GM20000 (cell line): ENCODE data around the gene GMPPA.

Experiments
- DNase-seq: peaks from one replicate; pipeline ENCODE4 v3.0.0; 2012; ENCODE audit warnings: low spot score
- TF ChIP-seq, protein P1 (sequence below): IDR thresholded peaks from 2 replicates; pipeline ENCODE4 v1.5.1; 2012; ENCODE audit warnings: mild to moderate bottlenecking, control low read depth; ENCODE audit errors: extremely low read depth, missing control alignments

The GMPPA gene

DNA sequence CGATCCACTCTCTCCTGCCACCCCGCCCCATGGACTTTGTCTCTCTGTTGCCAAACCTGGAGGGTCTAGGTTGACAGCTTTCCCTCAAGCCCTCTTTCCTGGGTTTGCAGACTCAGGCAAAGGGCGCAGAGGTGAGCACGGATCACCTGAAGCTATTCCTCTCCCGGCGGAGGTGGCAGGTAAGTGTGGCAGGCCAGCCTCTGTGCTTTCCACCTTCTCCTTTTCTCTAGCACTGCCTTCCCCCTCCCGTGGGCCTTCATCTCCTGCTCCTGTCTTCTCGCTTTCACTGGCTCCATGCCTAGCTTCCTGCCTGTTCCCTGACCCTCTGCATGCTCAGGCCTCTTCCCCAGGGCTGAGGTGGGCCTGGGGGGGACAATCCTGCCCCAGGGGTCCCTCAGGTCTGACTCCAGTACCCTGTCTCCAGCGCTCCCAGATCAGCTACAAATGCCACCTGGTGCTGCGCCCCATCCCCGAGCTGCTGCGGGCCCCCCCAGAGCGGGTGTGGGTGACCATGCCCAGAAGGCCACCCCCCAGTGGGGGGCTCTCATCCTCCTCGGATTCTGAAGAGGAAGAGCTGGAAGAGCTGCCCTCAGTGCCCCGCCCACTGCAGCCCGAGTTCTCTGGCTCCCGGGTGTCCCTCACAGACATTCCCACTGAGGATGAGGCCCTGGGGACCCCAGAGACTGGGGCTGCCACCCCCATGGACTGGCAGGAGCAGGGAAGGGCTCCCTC, 15.9 kb upstream of the GMPPA start:
- no peak for DNase-seq
- TF ChIP-seq, protein P1, sequence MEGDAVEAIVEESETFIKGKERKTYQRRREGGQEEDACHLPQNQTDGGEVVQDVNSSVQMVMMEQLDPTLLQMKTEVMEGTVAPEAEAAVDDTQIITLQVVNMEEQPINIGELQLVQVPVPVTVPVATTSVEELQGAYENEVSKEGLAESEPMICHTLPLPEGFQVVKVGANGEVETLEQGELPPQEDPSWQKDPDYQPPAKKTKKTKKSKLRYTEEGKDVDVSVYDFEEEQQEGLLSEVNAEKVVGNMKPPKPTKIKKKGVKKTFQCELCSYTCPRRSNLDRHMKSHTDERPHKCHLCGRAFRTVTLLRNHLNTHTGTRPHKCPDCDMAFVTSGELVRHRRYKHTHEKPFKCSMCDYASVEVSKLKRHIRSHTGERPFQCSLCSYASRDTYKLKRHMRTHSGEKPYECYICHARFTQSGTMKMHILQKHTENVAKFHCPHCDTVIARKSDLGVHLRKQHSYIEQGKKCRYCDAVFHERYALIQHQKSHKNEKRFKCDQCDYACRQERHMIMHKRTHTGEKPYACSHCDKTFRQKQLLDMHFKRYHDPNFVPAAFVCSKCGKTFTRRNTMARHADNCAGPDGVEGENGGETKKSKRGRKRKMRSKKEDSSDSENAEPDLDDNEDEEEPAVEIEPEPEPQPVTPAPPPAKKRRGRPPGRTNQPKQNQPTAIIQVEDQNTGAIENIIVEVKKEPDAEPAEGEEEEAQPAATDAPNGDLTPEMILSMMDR = no peak

DNA sequence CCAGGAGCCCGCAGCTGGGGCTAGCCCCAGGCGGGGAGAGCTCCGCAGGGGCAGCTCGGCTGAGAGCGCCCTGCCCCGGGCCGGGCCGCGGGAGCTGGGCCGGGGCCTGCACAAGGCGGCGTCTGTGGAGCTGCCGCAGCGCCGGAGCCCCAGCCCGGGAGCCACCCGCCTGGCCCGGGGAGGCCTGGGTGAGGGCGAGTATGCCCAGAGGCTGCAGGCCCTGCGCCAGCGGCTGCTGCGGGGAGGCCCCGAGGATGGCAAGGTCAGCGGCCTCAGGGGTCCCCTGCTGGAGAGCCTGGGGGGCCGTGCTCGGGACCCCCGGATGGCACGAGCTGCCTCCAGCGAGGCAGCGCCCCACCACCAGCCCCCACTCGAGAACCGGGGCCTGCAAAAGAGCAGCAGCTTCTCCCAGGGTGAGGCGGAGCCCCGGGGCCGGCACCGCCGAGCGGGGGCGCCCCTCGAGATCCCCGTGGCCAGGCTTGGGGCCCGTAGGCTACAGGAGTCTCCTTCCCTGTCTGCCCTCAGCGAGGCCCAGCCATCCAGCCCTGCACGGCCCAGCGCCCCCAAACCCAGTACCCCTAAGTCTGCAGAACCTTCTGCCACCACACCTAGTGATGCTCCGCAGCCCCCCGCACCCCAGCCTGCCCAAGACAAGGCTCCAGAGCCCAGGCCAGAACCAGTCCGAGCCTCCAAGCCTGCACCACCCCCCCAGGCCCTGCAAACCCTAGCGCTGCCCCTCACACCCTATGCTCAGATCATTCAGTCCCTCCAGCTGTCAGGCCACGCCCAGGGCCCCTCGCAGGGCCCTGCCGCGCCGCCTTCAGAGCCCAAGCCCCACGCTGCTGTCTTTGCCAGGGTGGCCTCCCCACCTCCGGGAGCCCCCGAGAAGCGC, 15.0 kb upstream of the GMPPA start:
- TF ChIP-seq, protein P1 = no peak
- no peak for DNase-seq

DNA sequence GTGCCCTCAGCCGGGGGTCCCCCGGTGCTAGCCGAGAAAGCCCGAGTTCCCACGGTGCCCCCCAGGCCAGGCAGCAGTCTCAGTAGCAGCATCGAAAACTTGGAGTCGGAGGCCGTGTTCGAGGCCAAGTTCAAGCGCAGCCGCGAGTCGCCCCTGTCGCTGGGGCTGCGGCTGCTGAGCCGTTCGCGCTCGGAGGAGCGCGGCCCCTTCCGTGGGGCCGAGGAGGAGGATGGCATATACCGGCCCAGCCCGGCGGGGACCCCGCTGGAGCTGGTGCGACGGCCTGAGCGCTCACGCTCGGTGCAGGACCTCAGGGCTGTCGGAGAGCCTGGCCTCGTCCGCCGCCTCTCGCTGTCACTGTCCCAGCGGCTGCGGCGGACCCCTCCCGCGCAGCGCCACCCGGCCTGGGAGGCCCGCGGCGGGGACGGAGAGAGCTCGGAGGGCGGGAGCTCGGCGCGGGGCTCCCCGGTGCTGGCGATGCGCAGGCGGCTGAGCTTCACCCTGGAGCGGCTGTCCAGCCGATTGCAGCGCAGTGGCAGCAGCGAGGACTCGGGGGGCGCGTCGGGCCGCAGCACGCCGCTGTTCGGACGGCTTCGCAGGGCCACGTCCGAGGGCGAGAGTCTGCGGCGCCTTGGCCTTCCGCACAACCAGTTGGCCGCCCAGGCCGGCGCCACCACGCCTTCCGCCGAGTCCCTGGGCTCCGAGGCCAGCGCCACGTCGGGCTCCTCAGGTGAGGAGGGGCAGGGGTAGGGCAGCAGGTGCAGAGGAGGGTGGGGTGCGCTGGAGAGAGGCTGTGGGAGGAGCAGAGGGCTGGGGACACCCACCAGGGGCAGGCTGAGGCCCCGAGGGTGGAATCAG, 14.1 kb upstream of the GMPPA start:
- DNase-seq = no peak
- TF ChIP-seq, protein P1 = no peak

DNA sequence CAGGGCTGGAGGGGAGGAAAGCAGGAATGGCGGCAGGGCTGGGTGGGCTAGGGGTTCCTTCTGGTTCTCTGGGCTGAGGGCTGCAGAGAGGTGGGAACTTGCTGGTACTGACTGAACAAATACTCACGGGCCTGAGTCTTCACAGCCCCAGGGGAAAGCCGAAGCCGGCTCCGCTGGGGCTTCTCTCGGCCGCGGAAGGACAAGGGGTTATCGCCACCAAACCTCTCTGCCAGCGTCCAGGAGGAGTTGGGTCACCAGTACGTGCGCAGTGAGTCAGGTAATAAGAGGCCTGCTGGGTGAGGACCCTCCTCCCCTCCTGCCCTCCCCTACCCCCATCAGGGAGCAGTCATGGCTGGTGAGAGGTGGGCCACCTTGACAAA, 13.5 kb upstream of the GMPPA start:
- TF ChIP-seq, protein P1 = no peak
- DNase-seq = no peak

DNA sequence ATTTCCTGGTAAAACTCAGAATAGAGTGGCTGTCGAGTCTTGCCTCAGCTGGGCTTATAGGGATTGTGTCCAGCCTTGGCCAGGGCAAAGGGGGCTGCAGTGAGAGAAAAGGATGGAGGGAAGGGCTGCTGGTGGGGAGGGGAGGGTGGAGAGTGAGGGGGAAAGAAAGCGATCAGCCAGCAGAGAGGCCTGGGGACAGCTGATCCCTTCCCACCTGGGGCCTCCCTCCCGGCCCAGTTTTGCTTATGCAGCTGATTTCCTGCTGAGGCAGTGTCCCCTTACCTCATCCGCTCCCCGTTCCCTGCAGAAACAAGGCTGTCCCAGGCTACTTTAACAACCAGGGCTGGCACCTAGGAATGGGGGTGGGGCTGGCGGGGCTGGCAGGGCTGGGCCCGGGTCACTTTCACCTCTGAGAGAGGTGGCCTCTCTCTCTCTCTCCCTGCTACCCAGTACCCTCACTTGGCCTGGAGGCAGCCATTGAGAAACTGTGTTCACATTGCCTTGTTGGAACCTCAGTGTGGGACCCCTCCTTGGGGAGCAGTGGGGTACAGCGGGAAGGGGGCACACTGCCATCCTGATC, 12.2 kb upstream of the GMPPA start:
- TF ChIP-seq, protein P1 = no peak
- DNase-seq = no peak

DNA sequence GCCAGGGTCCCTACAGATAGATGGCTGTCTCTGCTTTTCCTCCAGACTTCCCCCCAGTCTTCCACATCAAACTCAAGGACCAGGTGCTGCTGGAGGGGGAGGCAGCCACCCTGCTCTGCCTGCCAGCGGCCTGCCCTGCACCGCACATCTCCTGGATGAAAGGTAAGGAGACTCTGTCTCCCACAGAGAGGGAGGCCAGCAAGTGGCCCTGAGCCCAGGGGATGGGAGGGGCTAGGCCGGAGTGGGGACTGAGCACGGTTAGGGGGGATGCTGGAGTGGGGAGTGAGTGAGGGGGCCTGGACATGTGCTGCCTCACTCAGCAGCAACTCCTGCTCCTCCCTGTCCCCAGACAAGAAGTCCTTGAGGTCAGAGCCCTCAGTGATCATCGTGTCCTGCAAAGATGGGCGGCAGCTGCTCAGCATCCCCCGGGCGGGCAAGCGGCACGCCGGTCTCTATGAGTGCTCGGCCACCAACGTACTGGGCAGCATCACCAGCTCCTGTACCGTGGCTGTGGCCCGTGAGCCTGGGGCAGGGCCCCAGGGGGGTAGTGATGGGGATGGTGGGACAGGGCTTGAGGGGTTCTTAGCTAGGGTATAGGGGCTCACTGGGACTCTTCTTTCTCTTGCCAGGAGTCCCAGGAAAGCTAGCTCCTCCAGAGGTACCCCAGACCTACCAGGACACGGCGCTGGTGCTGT, 10.4 kb upstream of the GMPPA start:
- TF ChIP-seq, protein P1 = no peak
- no peak for DNase-seq
